ENCODE results near the gene LILRB1.
"Not testable (repeated sequence)": the region's sequence is repeated elsewhere in the genome, so short reads cannot be mapped to it uniquely, and the experiment has no call there.

The LILRB1 gene

DNA sequence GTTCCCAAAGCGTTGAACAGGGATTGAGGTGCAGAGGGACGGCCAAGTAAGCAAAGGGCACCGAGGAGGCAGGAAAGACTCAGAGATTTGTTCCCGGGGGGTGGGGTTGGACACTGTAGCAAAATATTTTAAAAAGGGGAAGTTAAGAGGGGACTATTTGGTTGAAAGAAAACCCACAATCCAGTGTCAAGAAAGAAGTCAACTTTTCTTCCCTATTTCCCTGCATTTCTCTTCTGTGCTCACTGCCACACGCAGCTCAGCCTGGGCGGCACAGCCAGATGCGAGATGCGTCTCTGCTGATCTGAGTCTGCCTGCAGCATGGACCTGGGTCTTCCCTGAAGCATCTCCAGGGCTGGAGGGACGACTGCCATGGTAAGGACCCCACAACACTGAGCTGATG lies at the start of gene LILRB1:
Gene LILRB1, plus strand, starts transcription at position 223 of the 400 bp plus-strand sequence. CDS start 590 bp downstream, outside the sequence.
- not testable (repeated sequence) for H3K9ac ChIP-seq (ENCODE audit: low read depth, low read length); H3K36me3 ChIP-seq (ENCODE audit: insufficient read depth, low read length); H3K9me3 ChIP-seq (ENCODE audit: control insufficient read depth, insufficient read depth, low read length); H3K4me1 ChIP-seq (ENCODE audit: insufficient read depth, low read length)

DNA sequence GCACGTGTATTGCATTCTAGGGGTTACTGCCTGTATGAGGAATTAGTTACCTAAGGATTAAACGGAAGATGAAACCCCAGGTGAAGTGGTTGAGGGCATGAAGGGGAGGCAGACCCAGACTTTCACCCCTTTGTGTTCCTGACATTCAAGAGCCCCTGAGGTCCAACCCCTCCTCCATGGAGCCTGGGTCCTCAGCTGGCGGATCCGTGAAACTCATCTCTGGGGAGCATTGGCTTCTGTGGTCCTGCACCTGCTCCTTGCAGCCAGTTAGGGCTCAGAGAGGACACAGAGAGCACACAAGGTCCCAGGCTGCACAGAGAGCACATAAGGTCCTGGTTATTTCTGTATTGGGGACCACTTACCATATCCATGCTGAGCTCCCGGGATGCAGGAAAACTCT lies 43.9 kb upstream of the LILRB1 start:
- H3K36me3 ChIP-seq (ENCODE audit: insufficient read depth, low read length) = no peaks in the 10 kb centered on the region
- no peak overlapping the region for H3K9ac ChIP-seq (ENCODE audit: low read depth, low read length)
- no peaks in the 10 kb centered on the region for H3K4me1 ChIP-seq (ENCODE audit: insufficient read depth, low read length)
- no peaks in the 10 kb centered on the region for H3K9me3 ChIP-seq (ENCODE audit: control insufficient read depth, insufficient read depth, low read length)

DNA sequence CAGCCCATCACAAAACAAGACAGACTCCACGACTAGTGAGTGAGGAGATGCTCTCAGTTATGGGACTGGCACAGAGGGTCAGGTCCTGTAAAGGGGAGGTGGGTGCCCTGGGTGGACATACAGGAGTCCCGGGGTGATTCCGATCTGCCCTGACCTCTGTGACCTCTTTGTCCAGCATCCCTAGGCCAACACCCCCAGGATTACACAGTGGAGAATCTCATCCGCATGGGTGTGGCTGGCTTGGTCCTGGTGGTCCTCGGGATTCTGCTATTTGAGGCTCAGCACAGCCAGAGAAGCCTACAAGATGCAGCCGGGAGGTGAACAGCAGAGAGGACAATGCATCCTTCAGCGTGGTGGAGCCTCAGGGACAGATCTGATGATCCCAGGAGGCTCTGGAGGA lies 43.3 kb upstream of the LILRB1 start:
- Histone ChIP-seq H3K36me3 (ENCODE audit: insufficient read depth, low read length) (no peaks in the 10 kb centered on the region), H3K9ac (ENCODE audit: low read depth, low read length) (no peak overlapping the region), H3K9me3 (ENCODE audit: control insufficient read depth, insufficient read depth, low read length) (no peaks in the 10 kb centered on the region), H3K4me1 (ENCODE audit: insufficient read depth, low read length) (no peaks in the 10 kb centered on the region)

DNA sequence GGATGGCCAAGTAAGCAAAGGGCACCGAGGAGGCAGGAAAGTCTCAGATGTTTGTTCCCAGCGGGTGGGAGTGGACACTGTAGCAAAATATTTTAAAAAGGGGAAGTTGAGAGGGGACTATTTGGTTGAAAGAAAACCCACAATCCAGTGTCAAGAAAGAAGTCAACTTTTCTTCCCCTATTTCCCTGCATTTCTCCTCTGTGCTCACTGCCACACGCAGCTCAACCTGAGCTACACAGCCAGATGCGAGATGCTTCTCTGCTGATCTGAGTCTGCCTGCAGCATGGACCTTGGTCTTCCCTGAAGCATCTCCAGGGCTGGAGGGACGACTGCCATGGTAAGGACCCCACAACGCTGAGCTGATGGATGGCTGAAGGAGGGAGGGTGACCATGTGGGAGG lies 36.8 kb upstream of the LILRB1 start, which contains the start of gene LILRA1:
Gene LILRA1, plus strand, starts transcription at position 188 of the 400 bp plus-strand sequence. CDS start 613 bp downstream, outside the sequence.
- not testable (repeated sequence) for H3K4me1 ChIP-seq (ENCODE audit: insufficient read depth, low read length); H3K9ac ChIP-seq (ENCODE audit: low read depth, low read length); H3K36me3 ChIP-seq (ENCODE audit: insufficient read depth, low read length); H3K9me3 ChIP-seq (ENCODE audit: control insufficient read depth, insufficient read depth, low read length)

DNA sequence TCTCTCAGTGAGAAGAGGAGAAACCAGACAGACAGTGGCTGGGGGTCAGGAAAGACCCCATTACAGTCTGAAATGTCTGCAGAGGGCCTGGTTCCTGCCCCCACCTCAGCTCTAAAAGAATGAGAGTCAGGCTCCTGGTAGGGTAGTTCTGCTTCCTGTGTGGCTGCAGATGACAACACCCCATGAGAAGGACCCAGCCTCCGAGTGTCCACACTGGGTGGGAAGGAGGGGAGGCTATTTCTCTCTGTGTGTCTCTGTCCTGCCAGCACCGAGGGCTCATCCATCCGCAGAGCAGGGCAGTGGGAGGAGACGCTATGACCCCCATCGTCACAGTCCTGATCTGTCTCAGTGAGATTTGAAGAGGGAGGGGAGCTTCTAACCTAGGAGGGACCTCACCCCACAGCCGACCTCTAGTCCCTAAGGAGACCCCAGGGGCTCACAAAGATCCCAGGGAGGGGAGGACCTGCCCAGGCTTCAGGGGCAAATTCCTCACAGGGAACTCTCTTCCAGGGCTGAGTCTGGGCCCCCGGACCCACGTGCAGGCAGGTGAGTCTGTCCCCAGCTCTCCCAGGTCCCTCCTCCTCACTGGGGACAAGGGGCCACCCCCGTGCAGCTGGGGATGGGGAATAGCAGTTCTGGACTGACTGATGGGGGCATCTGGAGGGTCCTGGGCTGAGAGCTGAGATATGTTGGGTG lies 36.2 kb upstream of the LILRB1 start:
- H3K4me1 ChIP-seq (ENCODE audit: insufficient read depth, low read length); H3K9me3 ChIP-seq (ENCODE audit: control insufficient read depth, insufficient read depth, low read length); H3K36me3 ChIP-seq (ENCODE audit: insufficient read depth, low read length); H3K9ac ChIP-seq (ENCODE audit: low read depth, low read length): not testable (repeated sequence)

DNA sequence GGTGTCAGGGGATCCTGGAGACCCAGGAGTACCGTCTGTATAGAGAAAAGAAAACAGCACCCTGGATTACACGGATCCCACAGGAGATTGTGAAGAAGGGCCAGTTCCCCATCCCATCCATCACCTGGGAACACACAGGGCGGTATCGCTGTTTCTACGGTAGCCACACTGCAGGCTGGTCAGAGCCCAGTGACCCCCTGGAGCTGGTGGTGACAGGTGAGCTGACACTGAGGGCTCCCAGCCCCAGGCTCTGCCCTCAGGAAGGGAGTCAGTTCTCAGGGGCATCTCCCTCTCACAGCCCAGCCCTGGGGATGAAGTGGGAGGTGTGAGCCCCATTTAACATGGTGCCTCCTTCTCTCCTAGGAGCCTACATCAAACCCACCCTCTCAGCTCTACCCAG lies 35.5 kb upstream of the LILRB1 start:
- H3K36me3 ChIP-seq (ENCODE audit: insufficient read depth, low read length) = no peaks in the 10 kb centered on the region
- no peaks in the 10 kb centered on the region for H3K4me1 ChIP-seq (ENCODE audit: insufficient read depth, low read length)
- no peaks in the 10 kb centered on the region for H3K9me3 ChIP-seq (ENCODE audit: control insufficient read depth, insufficient read depth, low read length)
- H3K9ac ChIP-seq (ENCODE audit: low read depth, low read length) = no peak overlapping the region

DNA sequence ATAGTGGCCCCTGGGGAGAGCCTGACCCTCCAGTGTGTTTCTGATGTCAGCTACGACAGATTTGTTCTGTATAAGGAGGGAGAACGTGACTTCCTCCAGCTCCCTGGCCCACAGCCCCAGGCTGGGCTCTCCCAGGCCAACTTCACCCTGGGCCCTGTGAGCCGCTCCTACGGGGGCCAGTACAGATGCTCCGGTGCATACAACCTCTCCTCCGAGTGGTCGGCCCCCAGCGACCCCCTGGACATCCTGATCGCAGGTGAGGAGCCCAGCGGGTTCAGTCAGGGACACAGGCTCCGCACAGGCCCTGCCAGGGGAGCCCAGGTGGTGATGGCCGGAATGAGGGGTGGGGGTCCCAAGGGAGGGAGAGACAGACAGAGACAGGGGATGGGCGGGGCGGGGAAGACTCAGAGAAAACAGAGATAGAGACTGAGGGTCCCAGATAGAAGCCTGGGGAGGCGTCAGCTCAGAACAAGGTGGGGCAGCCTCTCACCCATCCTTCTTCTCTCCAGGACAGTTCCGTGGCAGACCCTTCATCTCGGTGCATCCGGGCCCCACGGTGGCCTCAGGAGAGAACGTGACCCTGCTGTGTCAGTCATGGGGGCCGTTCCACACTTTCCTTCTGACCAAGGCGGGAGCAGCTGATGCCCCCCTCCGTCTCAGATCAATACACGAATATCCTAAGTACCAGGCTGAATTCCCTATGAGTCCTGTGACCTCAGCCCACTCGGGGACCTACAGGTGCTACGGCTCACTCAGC lies 34.4 kb upstream of the LILRB1 start:
- not testable (repeated sequence) for H3K4me1 ChIP-seq (ENCODE audit: insufficient read depth, low read length); H3K9ac ChIP-seq (ENCODE audit: low read depth, low read length); H3K9me3 ChIP-seq (ENCODE audit: control insufficient read depth, insufficient read depth, low read length); H3K36me3 ChIP-seq (ENCODE audit: insufficient read depth, low read length)

DNA sequence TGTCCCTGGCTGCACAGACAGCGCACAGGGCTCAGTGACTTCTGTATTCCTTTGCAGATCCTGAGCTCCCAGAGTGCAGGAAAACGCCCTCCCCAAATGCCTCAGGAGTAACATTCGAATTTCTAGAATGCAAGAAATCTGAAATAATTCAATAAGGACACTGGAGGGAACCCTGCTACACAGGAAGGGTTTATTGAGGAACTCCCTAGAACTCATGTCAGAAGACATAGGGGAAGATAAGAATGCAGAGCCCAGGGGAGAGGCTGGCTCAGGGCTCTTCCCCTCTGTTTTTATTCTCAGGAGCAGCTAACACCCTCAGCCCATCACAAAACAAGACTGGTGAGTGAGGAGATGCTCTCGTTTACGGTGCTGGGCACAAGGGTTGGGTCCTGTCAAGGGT lies 30.1 kb upstream of the LILRB1 start:
- Histone ChIP-seq H3K4me1 (ENCODE audit: insufficient read depth, low read length) (no peaks in the 10 kb centered on the region), H3K9ac (ENCODE audit: low read depth, low read length) (no peak overlapping the region), H3K36me3 (ENCODE audit: insufficient read depth, low read length) (no peaks in the 10 kb centered on the region), H3K9me3 (ENCODE audit: control insufficient read depth, insufficient read depth, low read length) (peaks cover 7% of the 10 kb centered on the region; the same call in 1 of the 2 replicates)

DNA sequence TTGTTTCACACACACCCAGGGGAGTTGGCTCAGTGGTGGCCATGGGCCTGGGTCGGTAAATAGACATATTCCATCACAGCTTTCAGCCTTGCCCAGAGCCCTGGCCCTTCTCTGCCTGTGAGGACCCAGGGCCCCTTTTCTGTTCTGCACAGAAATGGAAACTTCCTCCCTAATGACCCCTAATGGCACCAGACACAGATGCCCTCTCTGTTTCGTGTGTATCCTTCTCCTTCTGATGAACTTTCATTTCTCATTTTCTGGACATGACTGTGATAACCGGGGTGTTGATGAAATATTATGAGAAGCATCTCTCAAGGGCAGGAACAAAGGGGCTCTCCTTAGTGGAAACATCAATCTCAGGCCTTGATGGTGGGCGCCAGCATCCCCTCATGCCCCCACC lies 24.1 kb upstream of the LILRB1 start:
- H3K4me1 ChIP-seq (ENCODE audit: insufficient read depth, low read length) = no peaks in the 10 kb centered on the region
- no peaks in the 10 kb centered on the region for H3K36me3 ChIP-seq (ENCODE audit: insufficient read depth, low read length)
- H3K9me3 ChIP-seq (ENCODE audit: control insufficient read depth, insufficient read depth, low read length) = peaks cover 7% of the 10 kb centered on the region
- no peak overlapping the region for H3K9ac ChIP-seq (ENCODE audit: low read depth, low read length)

DNA sequence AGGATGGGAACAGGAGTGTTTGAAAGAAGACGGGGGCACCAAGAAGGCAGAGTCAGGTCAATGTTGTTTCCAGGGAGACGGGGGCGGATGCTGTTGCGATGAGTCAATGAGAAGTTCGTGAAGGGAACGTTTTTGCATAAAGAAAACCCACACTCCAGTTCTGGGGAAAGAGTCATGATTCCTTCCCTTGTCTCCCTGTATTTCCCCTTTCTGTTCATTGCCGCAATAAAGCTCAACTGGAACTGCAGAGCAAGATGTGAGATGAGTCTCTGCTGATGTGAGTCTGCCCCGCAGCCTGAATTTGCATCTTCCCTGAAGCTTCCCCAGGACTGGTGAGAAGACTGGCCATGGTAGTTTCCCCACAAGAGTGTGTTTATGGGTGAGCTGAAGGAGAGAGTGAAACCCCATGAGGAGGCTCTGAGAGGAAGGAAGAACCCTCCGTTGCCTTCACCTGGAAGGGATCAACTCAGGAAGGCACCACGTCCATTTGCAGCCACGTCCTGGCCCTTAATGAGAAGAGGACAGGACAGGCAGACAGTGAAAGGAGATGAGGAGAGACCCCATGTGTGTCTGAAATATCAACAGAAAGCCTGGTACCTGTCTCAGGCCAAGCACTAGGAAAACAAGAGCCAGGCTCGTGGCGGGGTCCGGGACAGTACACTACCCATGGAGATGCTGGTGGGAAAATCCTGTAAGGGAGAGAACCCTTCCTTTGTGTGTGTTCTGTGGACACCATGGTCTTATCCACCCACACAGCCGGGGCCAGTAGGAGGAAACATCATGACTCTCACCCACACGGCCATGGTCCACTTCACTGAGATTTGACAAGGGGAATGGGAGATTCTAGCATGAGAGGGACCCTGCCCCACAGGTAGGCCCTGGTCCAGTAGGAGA lies 23.1 kb upstream of the LILRB1 start:
- Histone ChIP-seq H3K4me1 (ENCODE audit: insufficient read depth, low read length) (no peaks in the 10 kb centered on the region), H3K36me3 (ENCODE audit: insufficient read depth, low read length) (no peaks in the 10 kb centered on the region), H3K9ac (ENCODE audit: low read depth, low read length) (no peak overlapping the region), H3K9me3 (ENCODE audit: control insufficient read depth, insufficient read depth, low read length) (peaks cover 7% of the 10 kb centered on the region)

DNA sequence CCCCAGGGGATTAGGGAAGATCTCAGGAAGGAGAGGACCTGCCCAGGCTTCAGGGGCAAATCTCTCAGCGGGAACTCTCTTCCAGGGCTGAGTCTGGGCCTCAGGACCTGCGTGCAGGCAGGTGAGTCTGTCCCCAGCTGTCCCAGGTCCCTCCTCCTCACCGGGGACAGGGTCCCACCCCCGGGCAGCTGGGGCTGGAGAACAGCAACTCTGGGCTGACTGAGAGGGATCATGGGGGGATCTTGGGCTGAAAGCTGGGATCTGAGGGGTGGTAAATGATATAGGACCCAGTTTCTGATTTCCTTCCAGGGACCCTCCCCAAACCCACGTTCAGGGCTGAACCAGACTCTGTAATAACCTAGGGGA lies 22.5 kb upstream of the LILRB1 start:
- peaks cover 7% of the 10 kb centered on the region for H3K9me3 ChIP-seq (ENCODE audit: control insufficient read depth, insufficient read depth, low read length)
- H3K4me1 ChIP-seq (ENCODE audit: insufficient read depth, low read length) = no peaks in the 10 kb centered on the region
- H3K9ac ChIP-seq (ENCODE audit: low read depth, low read length) = no peak overlapping the region
- no peaks in the 10 kb centered on the region for H3K36me3 ChIP-seq (ENCODE audit: insufficient read depth, low read length)

DNA sequence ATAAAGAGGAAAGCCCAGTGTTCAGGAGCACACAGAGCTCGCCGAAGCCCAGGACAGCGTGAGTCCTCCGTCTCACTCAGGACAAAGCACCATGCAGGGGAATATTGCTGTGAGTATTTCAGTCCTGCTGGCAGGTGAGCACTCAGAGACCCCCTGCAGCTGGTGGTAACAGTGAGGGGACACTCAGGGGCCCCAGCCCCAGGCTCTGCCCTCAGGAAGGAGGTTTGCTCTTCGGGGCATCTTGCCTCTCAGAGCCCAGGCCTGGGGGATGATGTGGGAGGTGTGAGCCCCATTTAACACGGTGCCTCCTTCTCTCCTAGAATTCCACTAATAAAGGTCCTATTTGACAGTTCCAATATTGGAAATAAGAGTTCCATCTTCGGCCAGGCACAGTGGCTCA lies 22.1 kb upstream of the LILRB1 start:
- no peaks in the 10 kb centered on the region for H3K4me1 ChIP-seq (ENCODE audit: insufficient read depth, low read length)
- peaks cover 7% of the 10 kb centered on the region for H3K9me3 ChIP-seq (ENCODE audit: control insufficient read depth, insufficient read depth, low read length)
- H3K36me3 ChIP-seq (ENCODE audit: insufficient read depth, low read length) = no peaks in the 10 kb centered on the region
- H3K9ac ChIP-seq (ENCODE audit: low read depth, low read length) = no peak overlapping the region

DNA sequence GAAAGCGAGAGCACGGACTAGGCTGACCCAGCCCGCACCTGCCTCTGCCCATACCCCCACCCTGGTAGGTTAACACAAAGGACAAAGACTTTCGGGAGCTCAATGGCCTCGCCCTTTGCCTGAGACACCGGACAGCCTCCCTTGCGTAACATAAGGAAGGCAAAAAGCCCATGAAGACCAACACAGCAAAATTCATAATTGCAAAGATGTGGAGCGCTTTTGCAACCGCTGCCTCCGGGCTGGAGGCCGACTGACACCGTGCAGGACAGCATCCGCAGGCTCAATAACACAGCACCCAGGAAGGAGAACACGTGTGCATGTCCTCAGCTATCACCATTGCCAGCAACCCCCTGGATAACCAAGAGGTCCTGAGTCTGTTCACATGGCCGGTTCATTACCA lies 21.5 kb upstream of the LILRB1 start:
- H3K9me3 ChIP-seq (ENCODE audit: control insufficient read depth, insufficient read depth, low read length) = peaks cover 7% of the 10 kb centered on the region
- H3K4me1 ChIP-seq (ENCODE audit: insufficient read depth, low read length) = no peaks in the 10 kb centered on the region
- no peak overlapping the region for H3K9ac ChIP-seq (ENCODE audit: low read depth, low read length)
- no peaks in the 10 kb centered on the region for H3K36me3 ChIP-seq (ENCODE audit: insufficient read depth, low read length)

DNA sequence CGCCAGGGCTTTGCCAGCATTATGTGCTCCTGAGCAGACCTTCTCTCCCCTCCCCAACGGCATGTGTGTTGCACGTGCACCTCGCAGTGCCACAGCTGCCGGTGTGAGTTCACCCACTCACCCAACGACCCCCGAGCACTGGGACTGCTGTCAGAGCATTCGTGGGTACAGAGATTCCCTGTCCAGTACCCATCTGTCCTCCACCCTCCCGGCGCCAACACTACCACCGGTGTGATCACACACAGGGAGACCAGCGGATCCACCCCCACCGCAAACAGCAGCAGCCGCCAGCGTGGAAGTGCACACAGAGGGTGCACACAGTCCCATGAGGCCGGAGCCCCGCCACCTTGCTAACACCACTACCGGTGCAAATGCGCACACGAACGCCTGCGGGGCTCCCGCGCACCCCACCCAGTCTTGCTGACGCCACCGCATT lies 20.9 kb upstream of the LILRB1 start:
- Histone ChIP-seq H3K9me3 (ENCODE audit: control insufficient read depth, insufficient read depth, low read length) (peaks cover 6% of the 10 kb centered on the region), H3K9ac (ENCODE audit: low read depth, low read length) (no peak overlapping the region), H3K36me3 (ENCODE audit: insufficient read depth, low read length) (no peaks in the 10 kb centered on the region), H3K4me1 (ENCODE audit: insufficient read depth, low read length) (no peaks in the 10 kb centered on the region)

All from ES-I3 (cell line).